D721Med (cell line): ENCODE results near the gene ZFAND3.

Experiments
- DNase-seq: peaks from one replicate; pipeline ENCODE4 v3.0.0; 2011; ENCODE audit warnings: low spot score; ENCODE audit not compliant: insufficient read length
- FAIRE-seq: peaks from 2 replicates; lab custom pipeline; 2011; peaks lifted over from hg19 to GRCh38; lab: Jason Lieb, UNC
- CTCF ChIP-seq: IDR thresholded peaks from 2 replicates; pipeline ENCODE4 v1.5.1; 2012; ENCODE audit warnings: mild to moderate bottlenecking, control low read depth; ENCODE audit not compliant: insufficient read depth; ENCODE audit errors: missing control alignments

Gene ZFAND3

GRCh38 chr6:38149531-38149930 is 330.0 kb downstream of the ZFAND3 start:
- FAIRE-seq (peak; percentile 77), DNase-seq (peak; percentile 80)
- TF ChIP-seq CTCF = no peak

- no peak for TF ChIP-seq CTCF
- FAIRE-seq = no peak
- DNase-seq = no peak
These were observed 330.5 kb downstream of the ZFAND3 start for GRCh38 chr6:38150021-38150420.

GRCh38 chr6:38150681-38151296 is 331.3 kb downstream of the ZFAND3 start:
- TF ChIP-seq CTCF = no peak
- FAIRE-seq (no peak), DNase-seq (no peak)

GRCh38 chr6:38151580-38152500 is 332.3 kb downstream of the ZFAND3 start:
- DNase-seq (no peak), FAIRE-seq (no peak)
- no peak for TF ChIP-seq CTCF

DNA sequence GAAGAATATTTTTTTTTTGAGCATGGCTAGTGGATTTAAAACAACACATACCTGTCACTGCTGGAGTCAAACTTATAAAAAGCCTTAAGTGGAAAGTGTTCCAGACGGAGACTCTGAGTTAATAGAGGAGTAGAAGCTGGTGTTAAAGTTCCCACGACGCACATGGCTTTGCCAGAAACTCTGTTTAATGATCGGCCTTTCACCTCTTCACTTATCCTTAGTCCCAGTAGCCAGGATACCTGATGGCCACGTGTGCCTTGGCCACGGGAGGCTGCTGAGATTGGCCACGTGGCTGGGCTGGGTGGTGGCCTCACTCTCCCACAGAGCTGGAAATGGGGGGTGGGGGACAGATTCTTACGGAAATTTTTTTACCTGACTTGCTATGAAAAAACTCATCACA is 333.1 kb downstream of the ZFAND3 start:
- TF ChIP-seq CTCF = no peak
- DNase-seq (no peak), FAIRE-seq (no peak)

DNA sequence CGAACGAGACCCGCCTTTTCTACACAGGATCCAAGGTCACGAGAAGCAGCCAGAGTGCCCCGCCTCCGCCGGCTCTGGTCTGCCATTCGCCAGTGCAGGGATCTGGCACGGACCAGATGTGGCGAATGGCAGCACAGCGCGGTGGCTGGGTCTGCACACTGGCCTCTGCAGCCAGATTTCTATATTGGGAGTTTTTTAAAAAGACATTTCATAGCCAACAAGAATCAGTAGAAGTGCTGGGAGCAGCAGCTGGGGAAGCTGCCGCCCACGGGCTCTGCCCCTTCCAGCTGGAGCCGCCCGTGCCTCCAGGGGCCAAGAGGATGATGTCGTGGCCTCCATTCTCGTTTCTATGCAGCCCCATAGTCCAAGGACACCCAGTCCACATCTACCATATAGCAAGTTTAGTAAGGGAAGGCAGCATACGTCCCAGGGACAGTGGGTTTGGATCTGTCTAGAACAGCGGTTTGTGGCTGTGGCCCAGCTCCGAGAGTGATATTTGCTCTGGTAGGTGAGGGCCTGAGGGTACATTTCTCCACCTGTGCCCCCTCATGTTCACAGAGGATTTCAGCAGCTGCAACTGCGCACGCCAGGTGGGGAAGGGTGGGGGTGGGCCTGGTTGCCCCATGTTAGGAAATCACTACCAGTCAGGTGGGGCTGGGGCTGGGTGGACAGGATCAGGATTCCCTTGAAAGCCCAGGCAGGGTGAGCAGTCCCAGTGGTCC is 333.7 kb downstream of the ZFAND3 start:
- TF ChIP-seq CTCF = no peak
- FAIRE-seq (no peak), DNase-seq (no peak)
